RPMI8226 (cell line): ENCODE results near the gene TLR1.
"Not testable (repeated sequence)": the region's sequence is repeated elsewhere in the genome, so short reads cannot be mapped to it uniquely, and the experiment has no call there.

Source experiments
- DNase-seq: peaks from one replicate; pipeline ENCODE4 v3.0.0-alpha.2; 2015

The TLR1 gene

GRCh38 chr4:38804654-38805295, at the start of gene TLR1:
Gene TLR1, minus strand, starts transcription at chr4:38804791. Its CDS starts 5,960 bp downstream, at chr4:38798831.
- DNase-seq = peak; percentile 63

- DNase-seq = no peak
Measured at GRCh38 chr4:38846015-38846414, 41.4 kb upstream of the TLR1 start.

DNA sequence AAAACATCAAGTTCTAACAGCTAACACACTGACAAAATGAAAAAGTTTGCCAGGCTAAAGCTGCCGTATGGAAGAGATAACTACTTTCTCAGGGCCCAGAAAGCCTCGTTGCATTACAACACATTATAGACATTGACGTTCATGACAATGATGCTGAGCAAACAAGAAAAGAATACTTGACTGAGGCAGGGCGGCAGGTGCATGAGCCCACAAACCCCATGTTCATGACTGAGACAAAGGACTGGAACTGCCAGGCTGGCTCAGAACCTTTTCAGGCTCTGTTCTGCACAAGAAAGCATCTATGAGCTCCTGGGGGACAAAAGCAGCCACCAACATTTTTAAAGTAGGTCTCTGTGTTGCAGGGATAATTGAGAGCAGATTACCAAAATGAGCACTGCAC, 38.4 kb upstream of the TLR1 start:
- no peak for DNase-seq

DNA sequence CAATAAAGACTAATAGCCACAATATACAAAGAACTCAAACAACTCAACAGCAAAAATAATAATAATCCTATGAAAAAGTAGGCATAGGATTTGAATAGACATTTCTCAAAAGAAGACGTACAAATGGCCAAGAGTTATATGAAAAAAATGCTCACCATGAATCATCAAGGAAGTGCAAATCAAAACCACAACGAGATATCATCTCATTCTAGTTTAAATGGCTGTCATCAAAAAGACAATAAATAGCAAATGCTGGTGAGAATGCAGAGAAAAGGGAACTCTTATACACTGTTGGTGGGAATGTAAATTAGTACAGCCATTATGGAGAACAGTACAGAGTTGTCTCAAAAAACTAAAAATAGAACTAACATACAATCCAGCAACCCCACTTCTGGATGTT, 33.3 kb upstream of the TLR1 start:
- DNase-seq = no peak

GRCh38 chr4:38837334-38837733, 32.7 kb upstream of the TLR1 start:
- DNase-seq = no peak

GRCh38 chr4:38834570-38834969, 30.0 kb upstream of the TLR1 start:
- DNase-seq = no peak

DNA sequence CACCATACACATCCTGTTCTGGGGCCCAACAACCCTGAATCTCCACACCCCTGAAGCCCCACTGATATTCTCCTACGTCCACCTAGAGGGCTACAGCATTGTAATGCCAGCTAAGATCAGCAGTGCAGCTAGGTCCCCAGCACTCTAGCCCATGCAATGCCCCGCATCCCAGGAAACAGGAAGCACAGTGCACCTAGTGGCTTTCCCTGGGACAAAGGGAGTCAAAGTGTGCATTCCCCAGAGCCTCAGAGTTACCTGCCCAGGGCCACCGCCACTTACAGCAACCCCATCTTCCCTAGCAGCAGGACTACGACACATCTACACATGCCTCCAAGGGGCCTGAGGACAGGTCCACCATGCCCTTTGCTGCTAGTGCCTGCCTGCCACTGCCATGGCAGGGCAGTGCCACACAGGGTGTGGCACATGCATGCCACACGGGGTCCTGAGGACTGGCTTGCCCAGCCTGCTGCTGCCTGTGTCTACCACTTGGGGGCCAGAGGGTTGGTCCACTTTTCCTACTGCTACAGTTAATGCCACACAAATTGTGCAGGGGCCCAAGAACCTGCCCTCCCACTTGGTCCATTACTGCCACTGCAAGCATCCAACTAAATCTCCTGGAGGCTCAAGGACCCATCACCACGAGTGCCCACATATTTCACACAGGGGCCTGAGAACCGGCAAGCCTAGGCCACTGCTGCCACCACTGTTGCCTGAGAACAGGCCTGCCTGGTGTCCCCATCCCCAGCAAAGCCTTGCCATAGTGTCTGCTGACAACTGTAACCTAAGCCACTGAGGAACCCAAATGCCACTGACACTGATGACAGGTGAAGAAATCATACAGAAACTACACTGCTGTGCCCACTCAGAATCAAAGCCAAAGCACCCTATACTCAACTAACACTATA, 28.3 kb upstream of the TLR1 start:
- peak; percentile 4 for DNase-seq

- DNase-seq = no peak
Measured at GRCh38 chr4:38832206-38832605, 27.6 kb upstream of the TLR1 start.

- DNase-seq = no peak
Measured at GRCh38 chr4:38831653-38832052, 27.1 kb upstream of the TLR1 start.

GRCh38 chr4:38829237-38829636, 24.6 kb upstream of the TLR1 start:
- DNase-seq = no peak

DNA sequence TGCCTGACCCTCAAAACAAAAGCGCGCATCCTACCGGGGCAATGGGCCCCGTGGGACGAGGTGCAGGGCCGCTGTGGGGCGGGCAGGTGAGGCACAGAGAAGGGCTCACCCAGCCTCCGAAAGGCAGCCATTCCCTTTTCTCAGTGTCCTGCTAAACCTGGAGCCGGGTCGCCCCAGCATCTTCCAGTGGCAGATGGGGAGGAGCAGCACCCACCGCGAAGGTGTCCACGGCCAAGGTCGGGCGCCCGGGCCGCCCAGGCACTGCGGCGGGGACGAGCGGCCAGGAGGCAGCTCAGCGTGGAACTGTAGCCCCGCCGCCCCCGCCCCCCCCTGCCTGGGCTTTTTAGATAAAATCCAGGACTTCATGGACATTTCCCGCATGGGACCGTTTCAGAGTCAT, 19.2 kb upstream of the TLR1 start:
- DNase-seq = no peak

- DNase-seq = no peak
Measured at GRCh38 chr4:38822748-38823303, 18.2 kb upstream of the TLR1 start.

DNA sequence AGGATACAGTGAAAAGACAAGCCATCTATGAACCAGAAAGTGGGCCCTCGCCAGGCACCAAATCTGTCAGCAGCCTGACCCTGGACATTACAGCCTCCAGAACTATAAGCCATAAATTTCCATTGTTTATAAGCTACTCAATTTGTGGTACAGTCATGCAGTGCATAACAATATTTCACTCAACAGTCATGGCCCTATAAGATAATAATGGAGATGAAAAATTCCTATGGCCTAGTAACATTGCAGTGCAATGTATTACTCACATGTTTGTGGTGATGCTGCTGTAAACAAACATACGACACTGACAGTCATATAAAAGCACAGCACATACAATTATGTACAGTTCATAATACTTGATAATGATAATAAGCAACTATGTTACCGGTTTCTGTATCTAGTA, 17.1 kb upstream of the TLR1 start:
- DNase-seq = no peak

DNA sequence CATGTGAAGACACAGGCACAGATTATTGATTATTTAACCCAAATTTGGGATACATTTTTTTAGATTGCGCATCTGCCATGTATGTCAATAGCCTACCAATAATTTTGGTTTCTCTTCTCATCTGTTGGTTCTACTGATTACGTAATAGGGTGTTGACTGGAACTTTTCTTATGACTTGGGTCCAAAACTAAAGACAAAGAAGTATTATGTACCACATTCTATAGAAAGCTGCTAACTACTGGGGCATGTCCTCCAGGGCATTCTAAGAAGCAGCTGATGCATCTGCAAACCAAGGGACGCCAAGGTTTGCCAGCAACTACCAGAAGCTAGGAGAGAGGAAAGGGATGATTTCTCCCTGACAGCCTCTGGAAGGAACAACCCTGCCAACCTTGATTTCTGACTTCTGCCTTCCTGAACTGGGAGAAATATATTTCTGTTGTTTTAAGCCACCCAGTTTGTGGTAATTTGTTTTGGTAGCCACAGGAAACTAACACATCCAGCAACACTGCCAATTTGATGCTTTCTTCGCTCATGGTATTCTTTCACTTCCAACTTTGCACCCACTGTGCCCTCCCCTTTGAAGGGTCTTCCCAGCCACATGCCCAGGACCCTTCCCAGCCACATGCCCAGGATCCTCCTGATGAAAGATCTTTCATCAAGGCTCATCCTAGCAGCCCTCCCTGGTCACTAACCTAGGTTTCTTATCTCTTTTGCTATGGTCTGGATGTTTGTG, 15.9 kb upstream of the TLR1 start:
- DNase-seq = no peak

GRCh38 chr4:38819569-38819968, 15.0 kb upstream of the TLR1 start:
- no peak for DNase-seq

- DNase-seq = no peak
Measured at GRCh38 chr4:38818441-38818976, 13.9 kb upstream of the TLR1 start.

DNA sequence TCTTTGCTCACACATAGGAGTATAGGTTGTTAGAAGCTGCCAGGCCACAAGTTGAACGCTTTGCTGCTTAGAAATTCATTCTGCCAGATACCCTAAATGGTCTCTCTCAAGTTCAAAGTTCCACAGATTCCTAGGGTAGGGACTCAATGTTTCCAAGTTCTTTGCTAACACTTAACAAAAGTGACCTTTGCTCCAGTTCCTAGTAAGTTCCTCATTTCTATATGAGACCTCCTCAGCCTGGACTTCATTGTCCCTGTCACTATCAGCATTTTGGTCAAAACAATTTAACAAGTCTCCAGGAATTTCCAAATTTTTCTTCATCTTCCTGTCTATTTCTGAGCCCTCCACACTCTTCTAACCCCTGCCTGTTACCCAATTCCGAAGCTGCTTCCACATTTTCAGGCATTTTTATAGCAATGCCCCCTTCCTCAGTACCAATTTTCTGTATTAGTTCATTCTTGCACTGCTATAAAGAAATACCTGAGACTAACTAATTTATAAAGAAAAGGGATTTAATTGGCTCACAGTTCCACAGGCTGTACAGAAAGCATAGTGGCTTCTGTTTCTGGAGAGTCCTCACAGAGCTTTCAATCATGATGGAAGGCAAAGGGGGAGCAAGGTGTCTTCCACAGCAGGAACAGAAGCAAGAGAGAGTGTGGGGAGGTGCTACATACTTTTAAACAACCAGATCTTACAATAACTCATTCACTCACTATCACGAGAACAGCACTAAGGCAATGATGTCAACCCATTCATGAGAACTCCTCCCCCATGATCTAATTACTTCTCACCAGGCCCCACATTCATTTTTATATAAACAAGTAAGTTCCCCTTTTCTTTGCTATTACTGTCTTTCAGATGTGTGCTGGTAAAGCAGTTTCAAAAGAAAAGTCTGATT, 11.5 kb upstream of the TLR1 start:
- peak; percentile 75 for DNase-seq

- no peak for DNase-seq
Measured at GRCh38 chr4:38814386-38814785, 9.8 kb upstream of the TLR1 start.

GRCh38 chr4:38811297-38811696, 6.7 kb upstream of the TLR1 start:
- no peak for DNase-seq

GRCh38 chr4:38807462-38807861, 2.9 kb upstream of the TLR1 start:
- not testable (repeated sequence) for DNase-seq

GRCh38 chr4:38806251-38806650, 1.7 kb upstream of the TLR1 start:
- not testable (repeated sequence) for DNase-seq
